GM08714 (cell line): Measurements from ENCODE around the gene PRPH.
"Not testable (repeated sequence)": the region's sequence is repeated elsewhere in the genome, so short reads cannot be mapped to it uniquely, and the experiment has no call there.

Experiments
- H3K4me3 ChIP-seq: fragments of 200-500 bp; sonication (Bioruptor generic); 2 replicates; pipeline ENCODE4 v1.5.1; 2014; ENCODE audit warnings: mild to moderate bottlenecking, low read length, inconsistent platforms
- ZNF274 ChIP-seq: IDR thresholded peaks from 2 replicates; pipeline ENCODE4 v1.6.1; 2012; ENCODE audit warnings: mild to moderate bottlenecking, low read depth, low read length

The PRPH gene

DNA sequence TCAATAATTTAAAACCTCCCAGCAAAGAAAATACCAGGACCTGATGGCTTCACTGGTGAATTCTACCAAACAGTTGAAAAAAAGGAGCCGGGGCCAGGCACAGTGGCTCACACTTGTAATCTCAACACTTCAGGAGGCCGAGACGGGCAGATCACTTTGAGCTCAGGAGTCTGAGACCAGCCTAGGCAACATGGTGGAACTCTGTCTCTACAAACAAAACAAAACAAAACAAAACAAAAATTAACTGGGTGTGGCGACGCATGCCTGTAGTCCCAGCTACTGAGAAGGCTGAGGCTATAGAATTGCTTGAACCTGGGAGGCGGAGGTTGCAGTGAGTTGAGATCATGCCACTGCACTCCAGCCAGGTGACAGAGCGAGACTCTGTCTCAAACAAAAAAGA is 14.4 kb downstream of the PRPH start:
- TF ChIP-seq ZNF274, result no peak
- no peak overlapping the region for H3K4me3 ChIP-seq

DNA sequence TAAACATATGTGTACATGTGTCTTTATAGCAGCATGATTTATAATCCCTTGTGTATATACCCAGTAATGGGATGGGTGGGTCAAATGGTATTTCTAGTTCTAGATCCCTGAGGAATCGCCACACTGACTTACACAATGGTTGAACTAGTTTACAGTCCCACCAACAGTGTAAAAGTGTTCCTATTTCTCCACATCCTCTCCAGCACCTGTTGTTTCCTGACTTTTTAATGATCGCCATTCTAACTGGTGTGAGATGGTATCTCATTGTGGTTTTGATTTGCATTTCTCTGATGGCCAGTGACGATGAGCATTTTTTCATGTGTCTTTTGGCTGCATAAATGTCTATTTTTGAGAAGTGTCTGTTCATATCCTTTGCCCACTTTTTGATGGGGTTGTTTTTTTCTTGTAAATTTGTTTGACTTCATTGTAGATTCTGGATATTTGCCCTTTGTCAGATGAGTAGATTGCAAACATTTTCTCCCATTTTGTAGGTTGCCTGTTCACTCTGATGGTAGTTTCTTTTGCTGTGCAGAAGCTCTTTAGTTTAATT is 15.6 kb downstream of the PRPH start:
- not testable (repeated sequence) for H3K4me3 ChIP-seq

DNA sequence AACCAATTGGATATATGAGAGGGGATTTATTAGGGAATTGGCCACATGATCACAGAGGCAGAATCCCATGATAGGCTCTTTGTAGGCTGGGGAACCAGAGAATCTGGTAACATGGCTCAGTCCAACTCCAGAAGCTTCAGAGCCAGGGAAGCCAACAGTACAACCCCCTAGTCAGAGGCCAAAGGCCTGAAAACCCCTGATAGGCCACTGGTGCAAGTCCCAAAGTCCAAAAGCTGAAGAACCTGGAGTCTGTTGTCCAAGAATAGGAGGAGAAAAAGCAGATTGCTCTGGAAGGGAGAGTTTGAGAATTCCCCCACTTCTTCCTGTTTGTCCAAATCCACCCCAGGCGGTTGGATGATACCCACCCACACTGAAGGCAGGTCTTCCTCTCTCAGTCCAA is 19.9 kb downstream of the PRPH start:
- H3K4me3 ChIP-seq, result no peak overlapping the region
- TF ChIP-seq ZNF274, result no peak

DNA sequence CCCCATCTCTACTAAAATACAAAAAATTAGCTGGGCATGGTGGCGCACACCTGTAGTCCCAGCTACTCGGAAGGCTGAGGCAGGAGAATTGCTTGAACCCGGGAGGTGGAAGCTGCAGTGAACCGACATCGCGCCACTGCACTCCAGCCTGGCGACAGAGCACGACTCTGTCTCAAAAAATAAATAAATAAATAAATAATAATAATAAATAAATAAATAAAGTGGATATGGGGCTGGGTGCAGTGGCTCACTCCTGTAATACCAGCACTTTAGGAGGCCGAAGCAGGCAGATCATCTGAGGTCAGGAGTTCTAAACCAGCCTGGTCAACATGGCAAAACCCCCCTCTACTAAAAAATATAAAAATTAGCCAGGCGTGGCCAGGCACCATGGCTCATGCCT is 22.2 kb downstream of the PRPH start:
- H3K4me3 ChIP-seq, result not testable (repeated sequence)

DNA sequence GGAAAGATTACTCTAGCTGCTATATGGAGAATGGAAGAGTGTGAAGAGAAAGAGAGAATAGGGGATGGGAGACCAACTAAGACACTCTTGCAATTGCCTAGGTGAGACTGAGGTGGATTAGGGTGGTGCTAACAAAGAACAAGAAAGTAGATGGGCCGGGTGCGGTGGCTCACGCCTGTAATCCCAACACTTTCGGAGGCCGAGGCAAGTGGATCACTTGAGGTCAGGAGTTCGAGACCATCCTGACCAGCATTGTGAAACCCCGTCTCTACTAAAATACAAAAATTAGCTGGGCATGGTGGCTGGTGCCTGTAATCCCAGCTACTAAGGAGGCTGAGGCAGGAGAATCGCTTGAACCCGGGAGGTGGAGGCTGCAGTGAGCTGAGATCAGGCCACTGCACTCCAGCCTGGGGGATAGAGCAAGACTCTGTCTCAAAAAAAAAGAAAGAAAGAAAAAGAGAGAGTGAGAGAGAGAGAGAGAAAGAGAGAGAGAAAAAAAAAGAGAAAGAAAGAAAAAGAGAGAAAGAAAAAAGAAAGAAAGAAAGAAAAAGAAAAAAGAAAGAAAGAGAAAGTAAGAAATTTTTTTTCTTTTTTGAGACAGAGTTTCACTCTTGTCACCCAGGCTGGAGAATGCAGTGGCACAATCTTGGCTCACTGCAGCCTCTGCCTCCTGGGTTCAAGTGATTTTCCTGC is 25.6 kb downstream of the PRPH start:
- not testable (repeated sequence) for H3K4me3 ChIP-seq

DNA sequence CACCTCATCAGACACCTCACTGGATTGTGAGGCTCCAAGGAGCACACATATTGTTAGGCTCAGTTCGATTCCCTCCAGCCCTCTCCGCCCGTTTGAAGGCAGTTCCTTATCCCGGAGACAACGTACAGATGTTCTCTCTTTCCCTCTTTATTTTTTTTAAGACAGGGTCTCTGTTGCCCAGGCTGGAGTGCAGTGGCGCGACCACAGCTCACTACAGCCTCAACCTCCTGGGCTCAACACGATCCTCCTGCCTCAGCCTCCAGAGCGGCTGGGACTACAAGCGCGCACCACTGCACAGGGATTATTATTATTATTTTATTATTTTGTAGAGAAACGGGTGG is 27.4 kb downstream of the PRPH start:
- peak overlapping the region; percentile 75 for H3K4me3 ChIP-seq
- TF ChIP-seq ZNF274, result no peak

DNA sequence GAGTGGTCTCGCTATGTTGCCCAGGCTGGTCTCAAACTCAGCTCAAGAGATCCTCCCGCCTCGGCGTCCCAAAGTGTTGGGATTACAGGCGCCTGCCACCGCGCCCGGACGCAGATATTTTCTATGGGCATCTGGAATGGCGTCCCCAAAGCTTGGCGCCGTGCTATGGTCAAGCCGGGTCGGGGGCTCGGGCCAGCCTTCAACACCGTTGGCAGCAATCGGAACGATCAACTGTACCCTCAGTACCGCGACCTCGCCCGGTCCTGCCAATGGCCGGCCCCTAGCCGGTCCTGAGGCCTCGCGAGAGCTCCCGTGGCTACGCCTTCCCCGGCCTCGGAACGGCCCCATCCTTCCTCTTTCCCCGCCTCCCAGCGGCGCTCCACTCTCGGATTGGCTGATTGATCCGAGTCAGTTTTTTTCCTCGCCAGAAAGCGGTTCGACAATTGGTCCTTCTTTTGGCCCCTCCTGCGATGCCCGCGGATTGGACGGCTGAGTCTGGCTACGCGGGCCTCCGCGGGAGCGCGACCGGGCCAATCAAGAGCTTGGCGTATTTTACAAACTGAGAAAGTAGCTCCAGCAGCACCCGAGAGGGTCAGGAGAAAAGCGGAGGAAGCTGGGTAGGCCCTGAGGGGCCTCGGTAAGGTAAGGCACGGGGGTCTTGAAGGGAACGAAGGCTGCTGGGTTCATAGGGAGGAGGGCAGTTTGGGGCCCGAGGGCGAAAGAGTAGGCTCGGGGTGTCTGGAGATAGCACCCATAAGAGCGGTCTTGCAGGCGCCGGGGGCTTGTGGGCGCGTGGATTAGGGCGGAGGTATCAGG is 28.0 kb downstream of the PRPH start, which contains the start of gene TROAP:
Gene TROAP (plus strand): TSS at position 548 of the 816 bp plus-strand sequence. CDS start 354 bp downstream, outside the sequence.
- TF ChIP-seq ZNF274, result no peak
- H3K4me3 ChIP-seq, result peak within 1 kb of the TSS; percentile 86

DNA sequence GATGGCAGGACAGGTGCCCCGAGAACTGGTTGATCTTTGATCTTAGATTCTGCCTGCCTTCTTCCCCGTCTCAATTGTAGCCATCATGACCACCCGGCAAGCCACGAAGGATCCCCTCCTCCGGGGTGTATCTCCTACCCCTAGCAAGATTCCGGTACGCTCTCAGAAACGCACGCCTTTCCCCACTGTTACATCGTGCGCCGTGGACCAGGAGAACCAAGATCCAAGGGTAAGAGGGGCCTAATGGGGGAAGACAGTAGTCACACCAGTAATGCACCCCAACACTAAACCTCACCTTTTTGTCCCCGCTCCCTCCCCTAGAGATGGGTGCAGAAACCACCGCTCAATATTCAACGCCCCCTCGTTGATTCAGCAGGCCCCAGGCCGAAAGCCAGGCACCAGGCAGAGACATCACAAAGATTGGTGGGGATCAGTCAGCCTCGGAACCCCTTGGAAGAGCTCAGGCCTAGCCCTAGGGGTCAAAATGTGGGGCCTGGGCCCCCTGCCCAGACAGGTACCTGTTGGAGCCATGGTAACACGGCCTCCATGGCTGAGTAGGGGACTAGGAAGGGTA is 28.7 kb downstream of the PRPH start:
- TF ChIP-seq ZNF274, result no peak

DNA sequence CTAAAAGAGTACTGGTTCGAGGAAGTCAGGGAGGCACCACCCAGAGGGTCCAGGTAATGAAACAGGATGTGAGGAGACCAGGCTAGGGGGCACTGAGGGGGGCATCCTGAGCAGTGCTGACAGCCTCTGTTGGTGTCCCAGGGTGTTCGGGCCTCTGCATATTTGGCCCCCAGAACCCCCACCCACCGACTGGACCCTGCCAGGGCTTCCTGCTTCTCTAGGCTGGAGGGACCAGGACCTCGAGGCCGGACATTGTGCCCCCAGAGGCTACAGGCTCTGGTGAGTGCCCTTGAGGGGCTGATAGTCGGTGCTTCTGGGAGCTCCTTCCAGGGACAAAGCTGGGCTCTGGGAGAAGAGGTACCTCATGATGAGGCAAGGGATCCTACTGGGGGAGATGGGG is 30.7 kb downstream of the PRPH start:
- TF ChIP-seq ZNF274, result no peak
- H3K4me3 ChIP-seq, result no peak overlapping the region

More for the DNA sequence above, 28.7 kb downstream of the PRPH start:
- H3K4me3 ChIP-seq, result peak overlapping the region; percentile 86

DNA sequence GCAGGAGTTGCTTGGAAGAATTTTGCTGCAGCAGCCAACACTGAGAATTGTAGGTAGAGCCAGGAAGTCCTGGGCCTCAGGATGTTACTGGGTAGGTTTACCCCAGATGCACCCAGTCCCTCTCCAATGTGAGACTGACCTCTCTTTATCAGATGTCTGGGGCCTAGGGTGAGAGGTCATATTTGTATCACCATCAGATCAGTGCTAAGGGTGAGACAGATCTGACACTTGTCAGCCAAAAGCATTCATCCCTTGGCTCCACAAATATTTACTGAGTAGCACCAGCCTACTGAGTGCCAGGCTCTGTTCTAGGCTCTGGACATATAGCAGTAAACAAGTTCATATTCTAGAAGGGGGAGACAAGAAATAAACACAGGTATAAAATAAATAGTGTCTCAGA is 32.4 kb downstream of the PRPH start:
- TF ChIP-seq ZNF274, result no peak
- H3K4me3 ChIP-seq, result no peak overlapping the region

DNA sequence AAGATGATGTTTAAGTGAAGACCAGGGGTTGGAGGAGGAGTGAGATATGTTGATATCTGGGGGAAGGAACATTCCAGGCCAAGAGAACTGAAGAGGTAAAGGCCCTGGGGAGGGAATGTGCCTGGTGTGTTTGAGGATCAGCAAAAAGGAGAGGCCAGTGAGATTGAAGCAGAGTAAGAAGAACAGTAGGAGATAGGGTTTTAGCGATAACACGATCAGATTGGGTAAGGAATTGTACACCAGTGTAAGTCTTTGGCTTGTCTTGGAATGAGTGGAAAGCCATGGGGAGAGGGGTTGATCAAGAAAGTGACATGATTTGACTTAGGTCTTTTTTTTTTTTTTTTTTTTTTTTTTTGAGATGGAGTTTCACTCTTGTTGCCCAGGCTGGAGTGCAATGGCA is 32.9 kb downstream of the PRPH start:
- H3K4me3 ChIP-seq, result no peak overlapping the region
- no peak for TF ChIP-seq ZNF274

DNA sequence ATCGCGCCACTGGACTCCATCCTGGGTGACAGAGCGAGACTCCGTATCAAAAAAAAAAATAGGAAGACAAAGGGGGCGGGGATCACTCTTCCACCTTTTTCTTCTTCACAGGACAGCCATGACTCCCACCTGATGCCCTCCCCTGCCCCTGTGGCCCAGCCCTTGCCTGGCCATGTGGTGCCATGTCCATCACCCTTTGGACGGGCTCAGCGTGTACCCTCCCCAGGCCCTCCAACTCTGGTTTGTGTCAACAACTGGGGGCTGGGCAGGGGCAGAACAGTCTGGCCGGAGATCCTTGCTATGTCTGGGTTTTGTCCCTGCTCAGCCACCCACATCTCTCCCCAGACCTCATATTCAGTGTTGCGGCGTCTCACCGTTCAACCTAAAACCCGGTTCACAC is 33.9 kb downstream of the PRPH start:
- H3K4me3 ChIP-seq, result no peak overlapping the region
- no peak for TF ChIP-seq ZNF274

DNA sequence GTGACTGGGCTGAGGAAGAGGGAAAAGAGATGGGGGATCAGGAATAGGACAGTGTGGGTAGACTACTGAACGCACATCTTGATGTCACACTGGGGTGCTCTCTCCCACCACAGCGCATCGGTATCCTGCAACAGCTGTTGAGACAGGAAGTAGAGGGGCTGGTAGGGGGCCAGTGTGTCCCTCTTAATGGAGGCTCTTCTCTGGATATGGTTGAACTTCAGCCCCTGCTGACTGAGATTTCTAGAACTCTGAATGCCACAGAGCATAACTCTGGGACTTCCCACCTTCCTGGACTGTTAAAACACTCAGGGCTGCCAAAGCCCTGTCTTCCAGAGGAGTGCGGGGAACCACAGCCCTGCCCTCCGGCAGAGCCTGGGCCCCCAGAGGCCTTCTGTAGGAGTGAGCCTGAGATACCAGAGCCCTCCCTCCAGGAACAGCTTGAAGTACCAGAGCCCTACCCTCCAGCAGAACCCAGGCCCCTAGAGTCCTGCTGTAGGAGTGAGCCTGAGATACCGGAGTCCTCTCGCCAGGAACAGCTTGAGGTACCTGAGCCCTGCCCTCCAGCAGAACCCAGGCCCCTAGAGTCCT is 35.2 kb downstream of the PRPH start:
- no peak overlapping the region for H3K4me3 ChIP-seq

DNA sequence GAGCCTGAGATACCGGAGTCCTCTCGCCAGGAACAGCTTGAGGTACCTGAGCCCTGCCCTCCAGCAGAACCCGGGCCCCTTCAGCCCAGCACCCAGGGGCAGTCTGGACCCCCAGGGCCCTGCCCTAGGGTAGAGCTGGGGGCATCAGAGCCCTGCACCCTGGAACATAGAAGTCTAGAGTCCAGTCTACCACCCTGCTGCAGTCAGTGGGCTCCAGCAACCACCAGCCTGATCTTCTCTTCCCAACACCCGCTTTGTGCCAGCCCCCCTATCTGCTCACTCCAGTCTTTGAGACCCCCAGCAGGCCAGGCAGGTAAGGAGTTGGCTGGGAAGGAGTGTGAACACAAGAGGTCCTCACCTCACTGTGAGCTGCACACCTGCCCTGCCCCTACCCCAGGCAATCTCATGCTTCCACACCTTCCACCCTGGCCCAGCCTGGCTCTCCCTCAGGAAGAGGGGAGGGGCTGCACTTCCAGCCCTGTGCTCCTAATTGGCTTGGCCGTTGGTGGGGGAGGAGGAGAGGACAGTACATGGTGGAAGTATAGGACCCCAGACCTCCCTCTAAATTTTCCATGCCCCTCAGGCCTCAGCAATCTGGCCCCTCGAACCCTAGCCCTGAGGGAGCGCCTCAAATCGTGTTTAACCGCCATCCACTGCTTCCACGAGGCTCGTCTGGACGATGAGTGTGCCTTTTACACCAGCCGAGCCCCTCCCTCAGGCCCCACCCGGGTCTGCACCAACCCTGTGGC is 35.9 kb downstream of the PRPH start:
- TF ChIP-seq ZNF274, result no peak
- no peak overlapping the region for H3K4me3 ChIP-seq

More for the DNA sequence above, 35.2 kb downstream of the PRPH start:
- no peak for TF ChIP-seq ZNF274
